ENCODE measurements around the gene AATK.

- TF ChIP-seq GLIS3 (CRISPR knock-in tag; IDR thresholded peaks at IDR 0.05) = no peak
- TF ChIP-seq ZFP3 (CRISPR knock-in tag; IDR thresholded peaks at IDR 0.05) = no peak
- TF ChIP-seq ISL1 (CRISPR knock-in tag; IDR thresholded peaks at IDR 0.05) = no peak
- no peak for TF ChIP-seq RARB (CRISPR knock-in tag; IDR thresholded peaks at IDR 0.05)
- TF ChIP-seq, protein P1, sequence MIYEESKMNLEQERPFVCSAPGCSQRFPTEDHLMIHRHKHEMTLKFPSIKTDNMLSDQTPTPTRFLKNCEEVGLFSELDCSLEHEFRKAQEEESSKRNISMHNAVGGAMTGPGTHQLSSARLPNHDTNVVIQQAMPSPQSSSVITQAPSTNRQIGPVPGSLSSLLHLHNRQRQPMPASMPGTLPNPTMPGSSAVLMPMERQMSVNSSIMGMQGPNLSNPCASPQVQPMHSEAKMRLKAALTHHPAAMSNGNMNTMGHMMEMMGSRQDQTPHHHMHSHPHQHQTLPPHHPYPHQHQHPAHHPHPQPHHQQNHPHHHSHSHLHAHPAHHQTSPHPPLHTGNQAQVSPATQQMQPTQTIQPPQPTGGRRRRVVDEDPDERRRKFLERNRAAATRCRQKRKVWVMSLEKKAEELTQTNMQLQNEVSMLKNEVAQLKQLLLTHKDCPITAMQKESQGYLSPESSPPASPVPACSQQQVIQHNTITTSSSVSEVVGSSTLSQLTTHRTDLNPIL (CRISPR knock-in tag; IDR thresholded peaks at IDR 0.05; ENCODE audit: low read depth) = no peak
- no peak for TF ChIP-seq OSR1 (CRISPR knock-in tag; IDR thresholded peaks at IDR 0.05)
- TF ChIP-seq TOX (CRISPR knock-in tag; IDR thresholded peaks at IDR 0.05; ENCODE audit: borderline replicate concordance) = no peak
- no peak for TF ChIP-seq CSDC2 (CRISPR knock-in tag; IDR thresholded peaks at IDR 0.05)
- TF ChIP-seq, protein P2, sequence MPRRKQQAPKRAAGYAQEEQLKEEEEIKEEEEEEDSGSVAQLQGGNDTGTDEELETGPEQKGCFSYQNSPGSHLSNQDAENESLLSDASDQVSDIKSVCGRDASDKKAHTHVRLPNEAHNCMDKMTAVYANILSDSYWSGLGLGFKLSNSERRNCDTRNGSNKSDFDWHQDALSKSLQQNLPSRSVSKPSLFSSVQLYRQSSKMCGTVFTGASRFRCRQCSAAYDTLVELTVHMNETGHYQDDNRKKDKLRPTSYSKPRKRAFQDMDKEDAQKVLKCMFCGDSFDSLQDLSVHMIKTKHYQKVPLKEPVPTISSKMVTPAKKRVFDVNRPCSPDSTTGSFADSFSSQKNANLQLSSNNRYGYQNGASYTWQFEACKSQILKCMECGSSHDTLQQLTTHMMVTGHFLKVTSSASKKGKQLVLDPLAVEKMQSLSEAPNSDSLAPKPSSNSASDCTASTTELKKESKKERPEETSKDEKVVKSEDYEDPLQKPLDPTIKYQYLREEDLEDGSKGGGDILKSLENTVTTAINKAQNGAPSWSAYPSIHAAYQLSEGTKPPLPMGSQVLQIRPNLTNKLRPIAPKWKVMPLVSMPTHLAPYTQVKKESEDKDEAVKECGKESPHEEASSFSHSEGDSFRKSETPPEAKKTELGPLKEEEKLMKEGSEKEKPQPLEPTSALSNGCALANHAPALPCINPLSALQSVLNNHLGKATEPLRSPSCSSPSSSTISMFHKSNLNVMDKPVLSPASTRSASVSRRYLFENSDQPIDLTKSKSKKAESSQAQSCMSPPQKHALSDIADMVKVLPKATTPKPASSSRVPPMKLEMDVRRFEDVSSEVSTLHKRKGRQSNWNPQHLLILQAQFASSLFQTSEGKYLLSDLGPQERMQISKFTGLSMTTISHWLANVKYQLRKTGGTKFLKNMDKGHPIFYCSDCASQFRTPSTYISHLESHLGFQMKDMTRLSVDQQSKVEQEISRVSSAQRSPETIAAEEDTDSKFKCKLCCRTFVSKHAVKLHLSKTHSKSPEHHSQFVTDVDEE (CRISPR knock-in tag; IDR thresholded peaks at IDR 0.05) = no peak
- no peak for TF ChIP-seq SNAI2 (CRISPR knock-in tag; IDR thresholded peaks at IDR 0.05)
These were observed 5.7 kb downstream of the AATK start for GRCh38 chr17:81160306-81160705.

Data from SK-N-SH treated with all-trans-retinoic acid at 6 μM for 48 hours (cell line).